Keratinocyte (primary cell): ENCODE data around the gene LCE3B.

Experiments
- CTCF ChIP-seq, 3 experiments: IDR thresholded peaks in 1 of 3; conservative IDR thresholded peaks in 1 of 3; optimal IDR thresholded peaks in 1 of 3; 2 replicates in 2 of 3; 3 replicates in 1 of 3; pipeline versions ENCODE3 to v1.5.1; 2011; ENCODE audit warnings: low read length in 3 of 3, mild to moderate bottlenecking in 3 of 3, moderate library complexity in 2 of 3, control low read depth in 1 of 3, inconsistent platforms in 1 of 3; ENCODE audit not compliant: insufficient read depth in 2 of 3; ENCODE audit errors: extremely low read depth in 1 of 3
- EZH2 ChIP-seq: IDR thresholded peaks from one replicate; pipeline ENCODE4 v1.6.1; 2012; ENCODE audit warnings: inconsistent platforms, mild to moderate bottlenecking, low read length, moderate library complexity

GRCh38 chr1:152613511-152613910 lies at the start of gene LCE3B:
- TF ChIP-seq CTCF (optimal IDR thresholded peaks at IDR 0.05 in 1 of 3, IDR thresholded peaks at IDR 0.05 in 1 of 3, conservative IDR thresholded peaks at IDR 0.05 in 1 of 3; ENCODE audit: extremely low read depth in 1 of 3, insufficient read depth in 2 of 3, low read length in 3 of 3): no peak
- no peak for TF ChIP-seq EZH2
